ENCODE data around the gene ACSS3.

DNA sequence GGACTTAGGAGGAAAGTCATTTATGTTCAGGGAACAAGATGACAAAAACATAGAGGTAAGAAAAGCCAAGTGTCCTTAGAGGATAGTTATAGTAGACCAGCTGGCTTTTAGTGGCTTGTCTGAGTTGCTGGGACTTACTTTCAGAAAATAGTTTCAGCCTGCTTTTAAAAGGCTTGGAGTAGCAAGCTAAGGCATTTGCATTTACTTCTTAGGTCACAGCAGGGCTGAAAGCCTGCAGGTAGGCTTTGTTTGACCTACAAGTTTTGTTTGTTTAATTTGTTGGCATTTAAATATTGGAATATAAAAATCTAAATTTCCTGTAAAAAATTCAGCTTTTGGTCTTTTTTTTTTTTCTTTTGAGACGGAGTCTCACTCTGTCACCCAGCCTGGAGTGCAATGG lies 5.1 kb downstream of the ACSS3 start:
- TF ChIP-seq, protein P1, sequence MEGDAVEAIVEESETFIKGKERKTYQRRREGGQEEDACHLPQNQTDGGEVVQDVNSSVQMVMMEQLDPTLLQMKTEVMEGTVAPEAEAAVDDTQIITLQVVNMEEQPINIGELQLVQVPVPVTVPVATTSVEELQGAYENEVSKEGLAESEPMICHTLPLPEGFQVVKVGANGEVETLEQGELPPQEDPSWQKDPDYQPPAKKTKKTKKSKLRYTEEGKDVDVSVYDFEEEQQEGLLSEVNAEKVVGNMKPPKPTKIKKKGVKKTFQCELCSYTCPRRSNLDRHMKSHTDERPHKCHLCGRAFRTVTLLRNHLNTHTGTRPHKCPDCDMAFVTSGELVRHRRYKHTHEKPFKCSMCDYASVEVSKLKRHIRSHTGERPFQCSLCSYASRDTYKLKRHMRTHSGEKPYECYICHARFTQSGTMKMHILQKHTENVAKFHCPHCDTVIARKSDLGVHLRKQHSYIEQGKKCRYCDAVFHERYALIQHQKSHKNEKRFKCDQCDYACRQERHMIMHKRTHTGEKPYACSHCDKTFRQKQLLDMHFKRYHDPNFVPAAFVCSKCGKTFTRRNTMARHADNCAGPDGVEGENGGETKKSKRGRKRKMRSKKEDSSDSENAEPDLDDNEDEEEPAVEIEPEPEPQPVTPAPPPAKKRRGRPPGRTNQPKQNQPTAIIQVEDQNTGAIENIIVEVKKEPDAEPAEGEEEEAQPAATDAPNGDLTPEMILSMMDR (IDR thresholded peaks at IDR 0.05) = no peak
- TF ChIP-seq POLR2AphosphoS5 (IDR thresholded peaks at IDR 0.05) = no peak
- TF ChIP-seq POLR2A (IDR thresholded peaks at IDR 0.05) = no peak

All from breast epithelium (tissue), 3 donors.